ENCODE data around the gene TMEM168. TPM values are rescaled to one million over a fixed set of nuclear protein-coding genes. Genes with fewer than 3 reads are reported as not detected.

TMEM168 gene
- total RNA-seq, 4 donors from 2014 or later: 23.8 to 57.5 (median 30.1) TPM

- DNase-seq (ENCODE audit: low spot score in 2 of 2): no peak
- H3K4me1 ChIP-seq: no peaks in the 10 kb centered on the region
- H3K27ac ChIP-seq: no peak overlapping the region
- H3K9me3 ChIP-seq: no peaks in the 10 kb centered on the region
- no peak for TF ChIP-seq POLR2AphosphoS5 (IDR thresholded peaks at IDR 0.05)
- TF ChIP-seq CTCF (IDR thresholded peaks at IDR 0.05): no peak
- TF ChIP-seq POLR2A (IDR thresholded peaks at IDR 0.05): no peak
- no peak for TF ChIP-seq EP300 (IDR thresholded peaks at IDR 0.05)
- WGBS: 86% methylated on average over 3 of the region's 3 CpGs
- H3K27me3 ChIP-seq: no peaks in the 10 kb centered on the region
- H3K4me3 ChIP-seq: no peak overlapping the region
- H3K36me3 ChIP-seq: no peaks in the 10 kb centered on the region
Observed at GRCh38 chr7:112752576-112752975, 37.6 kb downstream of the TMEM168 start.

- DNase-seq (ENCODE audit: low spot score in 2 of 2): no peak
- Histone ChIP-seq H3K4me1 (no peaks in the 10 kb centered on the region), H3K27me3 (no peaks in the 10 kb centered on the region), H3K27ac (no peak overlapping the region), H3K36me3 (no peaks in the 10 kb centered on the region), H3K9me3 (no peaks in the 10 kb centered on the region), H3K4me3 (no peak overlapping the region)
- 71% methylated on average over 2 of the region's 2 CpGs for WGBS
- TF ChIP-seq EP300 (IDR thresholded peaks at IDR 0.05) (no peak), POLR2A (IDR thresholded peaks at IDR 0.05) (no peak), POLR2AphosphoS5 (IDR thresholded peaks at IDR 0.05) (no peak), CTCF (IDR thresholded peaks at IDR 0.05) (no peak)
Observed at GRCh38 chr7:112749775-112750174, 40.4 kb downstream of the TMEM168 start.

GRCh38 chr7:112748381-112748780 is 41.8 kb downstream of the TMEM168 start:
- DNase-seq (ENCODE audit: low spot score in 2 of 2): no peak
- Histone ChIP-seq H3K9me3 (no peaks in the 10 kb centered on the region), H3K4me3 (no peak overlapping the region), H3K27ac (no peak overlapping the region), H3K36me3 (no peaks in the 10 kb centered on the region), H3K27me3 (no peaks in the 10 kb centered on the region), H3K4me1 (peaks cover 2% of the 10 kb centered on the region)
- TF ChIP-seq EP300 (IDR thresholded peaks at IDR 0.05) (no peak), POLR2AphosphoS5 (IDR thresholded peaks at IDR 0.05) (no peak), CTCF (IDR thresholded peaks at IDR 0.05) (no peak), POLR2A (IDR thresholded peaks at IDR 0.05) (no peak)

- TF ChIP-seq POLR2A (IDR thresholded peaks at IDR 0.05) (no peak), CTCF (IDR thresholded peaks at IDR 0.05) (no peak), POLR2AphosphoS5 (IDR thresholded peaks at IDR 0.05) (no peak), EP300 (IDR thresholded peaks at IDR 0.05) (no peak)
- peaks cover 2% of the 10 kb centered on the region for H3K4me1 ChIP-seq
- no peak overlapping the region for H3K4me3 ChIP-seq
- no peak overlapping the region for H3K27ac ChIP-seq
- H3K36me3 ChIP-seq: no peaks in the 10 kb centered on the region
- no peak for DNase-seq (ENCODE audit: low spot score in 2 of 2)
- no peaks in the 10 kb centered on the region for H3K27me3 ChIP-seq
- WGBS: 52% methylated on average over 1 of the region's 1 CpG
- no peaks in the 10 kb centered on the region for H3K9me3 ChIP-seq
Observed at GRCh38 chr7:112745635-112746034, 44.6 kb downstream of the TMEM168 start.

GRCh38 chr7:112744818-112745217 is 45.4 kb downstream of the TMEM168 start:
- DNase-seq (ENCODE audit: low spot score in 2 of 2): no peak
- H3K27ac ChIP-seq: no peak overlapping the region
- no peak for TF ChIP-seq POLR2A (IDR thresholded peaks at IDR 0.05)
- no peak for TF ChIP-seq POLR2AphosphoS5 (IDR thresholded peaks at IDR 0.05)
- TF ChIP-seq CTCF (IDR thresholded peaks at IDR 0.05): no peak
- no peak for TF ChIP-seq EP300 (IDR thresholded peaks at IDR 0.05)
- no peak overlapping the region for H3K4me3 ChIP-seq
- 62% methylated on average over 2 of the region's 2 CpGs for WGBS
- H3K27me3 ChIP-seq: no peaks in the 10 kb centered on the region
- no peaks in the 10 kb centered on the region for H3K36me3 ChIP-seq
- no peaks in the 10 kb centered on the region for H3K9me3 ChIP-seq
- peaks cover 2% of the 10 kb centered on the region for H3K4me1 ChIP-seq

Data from suprapubic skin (tissue), 4 donors.